CD14-positive monocyte (primary cell): ENCODE data around the gene STXBP5. TPM values are rescaled to one million over a fixed set of nuclear protein-coding genes. Genes with fewer than 3 reads are reported as not detected.

ENCODE experiments used
- DNase-seq, 3 donors: peaks; one replicate each; pipeline ENCODE4 v3.0.0-alpha.2; 2011 to 2022
- H2AFZ ChIP-seq: 2 replicates; pipeline ENCODE4 v1.6.0; 2012; ENCODE audit warnings: mild to moderate bottlenecking, low read depth, low read length, inconsistent platforms; ENCODE audit not compliant: insufficient read depth, poor library complexity, severe bottlenecking
- H3K27ac ChIP-seq, 2 donors: 1 replicate in 1 of 2; 2 replicates in 1 of 2; pipeline ENCODE4 v1.5.1; 2012 to 2013; ENCODE audit warnings: low read length in 2 of 2, control low read depth in 1 of 2, inconsistent platforms in 1 of 2, low read depth in 1 of 2, mild to moderate bottlenecking in 1 of 2
- H3K27me3 ChIP-seq, 2 donors: one replicate each; pipeline versions ENCODE4 v1.6.0 to v1.6.1; 2011 to 2013; ENCODE audit warnings: low read length in 2 of 2; ENCODE audit not compliant: control insufficient read depth in 2 of 2, insufficient read depth in 2 of 2
- H3K36me3 ChIP-seq, 2 donors: replicated peaks in 1 of 2; 1 replicate in 1 of 2; 2 replicates in 1 of 2; pipeline versions ENCODE4 v1.5.1 to v1.6.1; 2012 to 2013; ENCODE audit warnings: low read length in 2 of 2, control low read depth in 1 of 2, inconsistent platforms in 1 of 2, mild to moderate bottlenecking in 1 of 2; ENCODE audit not compliant: insufficient read depth in 2 of 2, control insufficient read depth in 1 of 2
- H3K4me1 ChIP-seq, 2 donors: 1 replicate in 1 of 2; 2 replicates in 1 of 2; pipeline versions ENCODE4 v1.5.1 to v1.6.1; 2012 to 2013; ENCODE audit warnings: low read length in 2 of 2, control low read depth in 1 of 2, inconsistent platforms in 1 of 2, mild to moderate bottlenecking in 1 of 2, moderate library complexity in 1 of 2; ENCODE audit not compliant: insufficient read depth in 2 of 2, control insufficient read depth in 1 of 2
- H3K4me2 ChIP-seq: replicated peaks from 2 replicates; pipeline ENCODE3; 2012; ENCODE audit warnings: low read length, moderate library complexity, mild to moderate bottlenecking; ENCODE audit not compliant: poor library complexity, severe bottlenecking; ENCODE audit errors: extremely low read depth
- H3K4me3 ChIP-seq, 3 experiments: fragments of 200-600 bp in 1 of 3; sonication (generic) in 1 of 3; replicated peaks in 1 of 3; 1 replicate in 2 of 3; 2 replicates in 1 of 3; pipeline ENCODE4 v1.5.1; 2011 to 2013; ENCODE audit warnings: low read length in 3 of 3, mild to moderate bottlenecking in 3 of 3, control low read depth in 2 of 3, low read depth in 2 of 3, inconsistent platforms in 1 of 3, moderate library complexity in 1 of 3
- H3K79me2 ChIP-seq: 2 replicates; pipeline ENCODE4 v1.6.0; 2012; ENCODE audit warnings: mild to moderate bottlenecking, control low read depth, inconsistent platforms, low read length, moderate library complexity; ENCODE audit not compliant: insufficient read depth
- H3K9ac ChIP-seq: 2 replicates; pipeline ENCODE4 v1.6.0; 2017; ENCODE audit warnings: low read length, mild to moderate bottlenecking; ENCODE audit not compliant: insufficient read depth, poor library complexity, severe bottlenecking
- H3K9me3 ChIP-seq, 2 donors: replicated peaks in 1 of 2; 1 replicate in 1 of 2; 2 replicates in 1 of 2; pipeline versions ENCODE4 v1.5.1 to v1.6.1; 2012 to 2013; ENCODE audit warnings: low read length in 2 of 2, control low read depth in 1 of 2; ENCODE audit not compliant: control insufficient read depth in 1 of 2, insufficient read depth in 1 of 2
- H4K20me1 ChIP-seq: 2 replicates; pipeline ENCODE4 v1.6.0; 2012; ENCODE audit warnings: mild to moderate bottlenecking, low read length, control low read depth, moderate library complexity; ENCODE audit not compliant: insufficient read depth
- H3K27ac Mint-ChIP-seq, 7 donors: one replicate each; pipeline ENCODE4 v1.8.0; 2020; ENCODE audit warnings: mild to moderate bottlenecking in 7 of 7, mixed read lengths in 7 of 7, moderate library complexity in 6 of 7, inconsistent platforms in 2 of 7
- H3K27me3 Mint-ChIP-seq, 3 donors: one replicate each; pipeline ENCODE4 v1.8.0; 2021 to 2022; ENCODE audit warnings: low read depth in 3 of 3, mild to moderate bottlenecking in 3 of 3, mixed read lengths in 3 of 3, moderate library complexity in 3 of 3, inconsistent platforms in 1 of 3
- H3K36me3 Mint-ChIP-seq, 2 donors: one replicate each; pipeline ENCODE4 v1.8.0; 2020; ENCODE audit warnings: mixed read lengths in 2 of 2, inconsistent platforms in 1 of 2, mild to moderate bottlenecking in 1 of 2
- H3K4me1 Mint-ChIP-seq: one replicate; pipeline ENCODE4 v1.8.0; 2020; ENCODE audit warnings: mild to moderate bottlenecking, mixed read lengths
- H3K4me3 Mint-ChIP-seq, 2 donors: one replicate each; pipeline ENCODE4 v1.8.0; 2020; ENCODE audit warnings: mild to moderate bottlenecking in 2 of 2, mixed read lengths in 2 of 2, moderate library complexity in 1 of 2
- H3K9me3 Mint-ChIP-seq, 7 donors: one replicate each; pipeline ENCODE4 v1.8.0; 2020 to 2022; ENCODE audit warnings: mixed read lengths in 7 of 7, mild to moderate bottlenecking in 6 of 7, moderate library complexity in 6 of 7, inconsistent platforms in 2 of 7
- WGBS: methylation state at CpG from one replicate; pipeline ENCODE4 v1.1.5; 2013; ENCODE audit warnings: missing lambda C conversion rate; ENCODE audit not compliant: insufficient coverage; 5-methylcytosine and 5-hydroxymethylcytosine counted together
- intact Hi-C, 2 donors: fragments of 100-400 bp; cut with micrococcal nuclease; formaldehyde crosslinking; loops; one replicate each; pipeline versions ENCODE4 v1.15.0 to v1.15.1; 2023
- polyA plus RNA-seq, 3 donors: library from polyadenylated mRNA; depleted of rRNA in 1 of 3; unstranded in 2 of 3; stranded (reverse) in 1 of 3; fragments of 300-500 nt in 2 of 3; fragments of >200 nt in 1 of 3; fragmentation: Illumina TruSeq in 2 of 3; gene quantifications; 1 replicate in 2 of 3; 2 replicates in 1 of 3; pipeline ENCODE4 v1.2.3, GENCODE V29; 2012 to 2021
- TF ChIP-seq, protein P1 (sequence below): fragments of 200-600 bp; IDR thresholded peaks from one replicate; pipeline ENCODE4 v1.8.0; 2022; ENCODE audit warnings: antibody characterized with exemption, mild to moderate bottlenecking

STXBP5 gene
- polyA plus RNA-seq, 3 donors, result 1.5 to 8.8 (median 2.0) TPM

DNA sequence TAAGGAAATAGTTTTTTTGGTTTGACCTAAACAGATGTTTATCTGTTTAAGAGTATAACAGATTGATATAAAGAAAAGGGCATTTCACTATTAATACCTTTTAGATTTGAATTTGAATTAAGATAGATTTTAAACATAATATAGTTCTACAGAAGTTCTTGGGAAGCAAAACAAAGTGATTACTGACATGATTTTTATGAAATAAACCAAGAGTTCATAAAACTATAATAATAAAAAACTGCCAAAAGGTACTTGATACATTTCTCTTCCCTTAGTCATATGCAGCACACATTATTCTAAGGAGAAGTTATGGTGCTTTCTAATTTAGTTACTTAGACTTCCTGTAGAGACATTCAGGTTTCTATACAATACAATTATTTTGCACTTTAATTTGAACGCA, 9.6 kb downstream of the STXBP5 start:
- H3K27ac Mint-ChIP-seq, result no peak overlapping the region
- Histone ChIP-seq H3K4me3 (no peak overlapping the region), H3K9me3 (no peaks in the 10 kb centered on the region), H3K36me3 (peaks cover 6 to 10% of the 10 kb centered on the region in 2 donors), H3K27me3 (no peaks in the 10 kb centered on the region), H3K79me2 (peaks cover 11% of the 10 kb centered on the region), H3K9ac (no peak overlapping the region), H4K20me1 (peaks cover 9% of the 10 kb centered on the region), H3K27ac (no peak overlapping the region), H3K4me2 (no peak overlapping the region), H2AFZ (no peak overlapping the region), H3K4me1 (no peaks in the 10 kb centered on the region)
- H3K27me3 Mint-ChIP-seq, result peaks cover 0 to 2% (median 2%) of the 10 kb centered on the region in 3 donors
- H3K36me3 Mint-ChIP-seq, result peaks cover 19 to 29% of the 10 kb centered on the region in 2 donors
- DNase-seq, result no peak
- no peaks in the 10 kb centered on the region for H3K9me3 Mint-ChIP-seq
- TF ChIP-seq, protein P1, sequence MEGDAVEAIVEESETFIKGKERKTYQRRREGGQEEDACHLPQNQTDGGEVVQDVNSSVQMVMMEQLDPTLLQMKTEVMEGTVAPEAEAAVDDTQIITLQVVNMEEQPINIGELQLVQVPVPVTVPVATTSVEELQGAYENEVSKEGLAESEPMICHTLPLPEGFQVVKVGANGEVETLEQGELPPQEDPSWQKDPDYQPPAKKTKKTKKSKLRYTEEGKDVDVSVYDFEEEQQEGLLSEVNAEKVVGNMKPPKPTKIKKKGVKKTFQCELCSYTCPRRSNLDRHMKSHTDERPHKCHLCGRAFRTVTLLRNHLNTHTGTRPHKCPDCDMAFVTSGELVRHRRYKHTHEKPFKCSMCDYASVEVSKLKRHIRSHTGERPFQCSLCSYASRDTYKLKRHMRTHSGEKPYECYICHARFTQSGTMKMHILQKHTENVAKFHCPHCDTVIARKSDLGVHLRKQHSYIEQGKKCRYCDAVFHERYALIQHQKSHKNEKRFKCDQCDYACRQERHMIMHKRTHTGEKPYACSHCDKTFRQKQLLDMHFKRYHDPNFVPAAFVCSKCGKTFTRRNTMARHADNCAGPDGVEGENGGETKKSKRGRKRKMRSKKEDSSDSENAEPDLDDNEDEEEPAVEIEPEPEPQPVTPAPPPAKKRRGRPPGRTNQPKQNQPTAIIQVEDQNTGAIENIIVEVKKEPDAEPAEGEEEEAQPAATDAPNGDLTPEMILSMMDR, result no peak
- intact Hi-C loops, result no loop called here
- no CpG with 5 or more reads among the region's 1 CpG for WGBS
- no peaks in the 10 kb centered on the region for H3K4me1 Mint-ChIP-seq
- H3K4me3 Mint-ChIP-seq, result no peak overlapping the region

- WGBS, result no CpG with 5 or more reads among the region's 6 CpGs
- no peak overlapping the region for H3K9ac ChIP-seq
- TF ChIP-seq, protein P1, result no peak
- H4K20me1 ChIP-seq, result peaks cover 7% of the 10 kb centered on the region
- DNase-seq, result no peak
- intact Hi-C loops, result no loop called here
- peaks cover 0 to 2% (median 2%) of the 10 kb centered on the region in 3 donors for H3K27me3 Mint-ChIP-seq
- H3K4me1 ChIP-seq, result no peaks in the 10 kb centered on the region
- H3K4me2 ChIP-seq, result no peak overlapping the region
- H3K79me2 ChIP-seq, result peaks cover 13% of the 10 kb centered on the region
- no peak overlapping the region for H2AFZ ChIP-seq
- no peaks in the 10 kb centered on the region for H3K9me3 ChIP-seq
- no peaks in the 10 kb centered on the region for H3K27me3 ChIP-seq
- H3K9me3 Mint-ChIP-seq, result no peaks in the 10 kb centered on the region
- no peaks in the 10 kb centered on the region for H3K4me1 Mint-ChIP-seq
- no peak overlapping the region for H3K27ac Mint-ChIP-seq
- peaks cover 27 to 34% of the 10 kb centered on the region in 2 donors for H3K36me3 Mint-ChIP-seq
- no peak overlapping the region for H3K4me3 ChIP-seq
- H3K4me3 Mint-ChIP-seq, result no peak overlapping the region
- no peak overlapping the region for H3K27ac ChIP-seq
- H3K36me3 ChIP-seq, result peaks cover 8 to 11% of the 10 kb centered on the region in 2 donors
Observed at GRCh38 chr6:147214248-147215227, 10.3 kb downstream of the STXBP5 start.
